Suprapubic skin (tissue), 4 donors: ENCODE data around the gene HID1. TPM values are rescaled to one million over a fixed set of nuclear protein-coding genes. Genes with fewer than 3 reads are reported as not detected.
"Not testable (repeated sequence)": the region's sequence is repeated elsewhere in the genome, so short reads cannot be mapped to it uniquely, and the experiment has no call there.

Source experiments
- DNase-seq, 2 donors: peaks; one replicate each; pipeline ENCODE4 v3.0.0-alpha.2; 2019; ENCODE audit warnings: low spot score in 2 of 2
- H3K27ac ChIP-seq: fragments of 200-600 bp; sonication (generic); one replicate; pipeline ENCODE4 v1.5.1; 2019
- H3K27me3 ChIP-seq: fragments of 200-600 bp; sonication (generic); one replicate; pipeline ENCODE4 v1.5.1; 2019
- H3K36me3 ChIP-seq: fragments of 200-600 bp; sonication (generic); one replicate; pipeline ENCODE4 v1.5.1; 2019
- H3K4me1 ChIP-seq: fragments of 200-600 bp; sonication (generic); one replicate; pipeline ENCODE4 v1.5.1; 2019
- H3K4me3 ChIP-seq: fragments of 200-600 bp; sonication (generic); one replicate; pipeline ENCODE4 v1.5.1; 2019; ENCODE audit warnings: mild to moderate bottlenecking
- H3K9me3 ChIP-seq: fragments of 200-600 bp; sonication (generic); one replicate; pipeline ENCODE4 v1.5.1; 2019
- CTCF ChIP-seq, 2 donors: fragments of 200-600 bp in 1 of 2; fragments of 450-650 bp in 1 of 2; sonication (generic) in 1 of 2; IDR thresholded peaks; one replicate each; pipeline ENCODE4 v1.5.1; 2016 to 2019; ENCODE audit warnings: antibody characterized with exemption in 2 of 2, mild to moderate bottlenecking in 1 of 2, moderate library complexity in 1 of 2
- EP300 ChIP-seq: sonication (generic); formaldehyde crosslinking; IDR thresholded peaks from one replicate; pipeline ENCODE4 v1.6.1; 2017; ENCODE audit warnings: antibody characterized with exemption
- POLR2A ChIP-seq, 2 donors: fragments of 450-650 bp; IDR thresholded peaks; one replicate each; pipeline ENCODE4 v1.6.1; 2017; ENCODE audit warnings: antibody characterized with exemption in 2 of 2, mild to moderate bottlenecking in 2 of 2, moderate library complexity in 2 of 2
- POLR2AphosphoS5 ChIP-seq, 3 donors: sonication (generic); formaldehyde crosslinking; IDR thresholded peaks; one replicate each; pipeline ENCODE4 v1.6.1; 2017; ENCODE audit warnings: antibody characterized with exemption in 3 of 3
- WGBS: methylation state at CpG from one replicate; pipeline ENCODE4 v1.1.5; 2018; 5-methylcytosine and 5-hydroxymethylcytosine counted together
- total RNA-seq, 4 donors: library from RNA; depleted of rRNA; stranded (reverse); fragments of >200 nt; gene quantifications; one replicate each; pipeline ENCODE4 v1.1.0, GENCODE V29; 2016

The HID1 gene
- total RNA-seq, 4 donors from 2014 or later = 3.4 to 13.7 (median 9.5) TPM

GRCh38 chr17:74917430-74917829 lies 55.1 kb downstream of the HID1 start:
- H3K36me3 ChIP-seq = no peaks in the 10 kb centered on the region
- DNase-seq = no peak
- H3K27me3 ChIP-seq = peaks cover 28% of the 10 kb centered on the region
- H3K9me3 ChIP-seq = no peaks in the 10 kb centered on the region
- no peak overlapping the region for H3K27ac ChIP-seq
- H3K4me1 ChIP-seq = peaks cover 20% of the 10 kb centered on the region
- no peak overlapping the region for H3K4me3 ChIP-seq
- WGBS = 68% methylated on average over 5 of the region's 10 CpGs
- TF ChIP-seq POLR2A (IDR thresholded peaks at IDR 0.05) = no peak

- DNase-seq = no peak
- Histone ChIP-seq H3K36me3 (no peaks in the 10 kb centered on the region), H3K27ac (no peak overlapping the region), H3K27me3 (peaks cover 22% of the 10 kb centered on the region), H3K4me1 (peaks cover 14% of the 10 kb centered on the region), H3K9me3 (no peaks in the 10 kb centered on the region), H3K4me3 (no peak overlapping the region)
- WGBS = 88% methylated on average over 11 of the region's 11 CpGs
- TF ChIP-seq POLR2A (IDR thresholded peaks at IDR 0.05) = no peak
- TF ChIP-seq CTCF (IDR thresholded peaks at IDR 0.05) = no peak
- no peak for TF ChIP-seq EP300
- TF ChIP-seq POLR2AphosphoS5 (IDR thresholded peaks at IDR 0.05) = no peak
These were observed 55.7 kb downstream of the HID1 start for GRCh38 chr17:74916851-74917199.

GRCh38 chr17:74916136-74916850 lies 56.3 kb downstream of the HID1 start:
- 79% methylated on average over 12 of the region's 13 CpGs for WGBS

GRCh38 chr17:74911423-74911822 lies 61.1 kb downstream of the HID1 start:
- WGBS = 78% methylated on average over 8 of the region's 8 CpGs
- not testable (repeated sequence) for H3K27ac ChIP-seq, H3K27me3 ChIP-seq, H3K36me3 ChIP-seq, DNase-seq, H3K4me3 ChIP-seq, H3K9me3 ChIP-seq
- H3K4me1 ChIP-seq = peaks cover 17% of the 10 kb centered on the region

More at GRCh38 chr17:74916136-74916850, 56.3 kb downstream of the HID1 start:
- Histone ChIP-seq H3K36me3 (no peaks in the 10 kb centered on the region), H3K4me3 (no peak overlapping the region), H3K4me1 (peaks cover 10% of the 10 kb centered on the region), H3K27ac (no peak overlapping the region), H3K27me3 (peaks cover 21% of the 10 kb centered on the region), H3K9me3 (no peaks in the 10 kb centered on the region)
- no peak for DNase-seq
- TF ChIP-seq POLR2AphosphoS5 (IDR thresholded peaks at IDR 0.05) (no peak), CTCF (IDR thresholded peaks at IDR 0.05) (no peak), EP300 (no peak), POLR2A (IDR thresholded peaks at IDR 0.05) (no peak)

GRCh38 chr17:74909097-74909496 lies 63.5 kb downstream of the HID1 start:
- H3K4me1 ChIP-seq = peaks cover 17% of the 10 kb centered on the region
- H3K36me3 ChIP-seq, H3K4me3 ChIP-seq, H3K27ac ChIP-seq, H3K9me3 ChIP-seq, DNase-seq, H3K27me3 ChIP-seq: not testable (repeated sequence)
- WGBS = 74% methylated on average over 4 of the region's 4 CpGs

GRCh38 chr17:74907012-74907411 lies 65.5 kb downstream of the HID1 start:
- Histone ChIP-seq H3K9me3 (no peaks in the 10 kb centered on the region), H3K27ac (no peak overlapping the region), H3K36me3 (no peaks in the 10 kb centered on the region), H3K4me3 (no peak overlapping the region), H3K4me1 (peaks cover 17% of the 10 kb centered on the region), H3K27me3 (peaks cover 11% of the 10 kb centered on the region)
- WGBS = no CpG with 5 or more reads among the region's 34 CpGs
- TF ChIP-seq EP300 (no peak), CTCF (IDR thresholded peaks at IDR 0.05) (no peak), POLR2A (IDR thresholded peaks at IDR 0.05) (no peak), POLR2AphosphoS5 (IDR thresholded peaks at IDR 0.05) (no peak)
- no peak for DNase-seq

GRCh38 chr17:74906214-74906793 lies 66.3 kb downstream of the HID1 start:
- H3K9me3 ChIP-seq, H3K27ac ChIP-seq, H3K4me3 ChIP-seq, DNase-seq, H3K36me3 ChIP-seq: not testable (repeated sequence)
- Histone ChIP-seq H3K27me3 (peaks cover 11% of the 10 kb centered on the region), H3K4me1 (peaks cover 17% of the 10 kb centered on the region)
- WGBS = 72% methylated on average over 6 of the region's 6 CpGs
